Measurements from ENCODE around the gene ANKRD44. TPM values are rescaled to one million over a fixed set of nuclear protein-coding genes. Genes with fewer than 3 reads are reported as not detected.

Gene ANKRD44
- total RNA-seq, 1 experiment from 2014 or later, result 7.8 TPM

GRCh38 chr2:197124639-197125390 is 185.8 kb downstream of the ANKRD44 start:
- CTCF ChIA-PET, result no interaction called here

GRCh38 chr2:197122821-197123220 is 187.8 kb downstream of the ANKRD44 start:
- H3K4me1 ChIP-seq (ENCODE audit: control insufficient read depth, insufficient read depth, low read length), result no peaks in the 10 kb centered on the region
- intact Hi-C loops (cut with micrococcal nuclease; ENCODE audit: unreplicated experiment) (no loop called here), in situ Hi-C loops (cut with HindIII; ENCODE audit: low pct_unique_long_range_greater_than_20kb, low sequenced_read_pairs) (no loop called here)
- no peaks in the 10 kb centered on the region for H3K27me3 ChIP-seq (ENCODE audit: control insufficient read depth, insufficient read depth, low read length)
- no peak overlapping the region for H3K27ac ChIP-seq (ENCODE audit: low read length)
- TF ChIP-seq SIN3A (IDR thresholded peaks at IDR 0.05; ENCODE audit: borderline replicate concordance, insufficient read depth, low read depth, low read length), result no peak
- TF ChIP-seq, protein P1, sequence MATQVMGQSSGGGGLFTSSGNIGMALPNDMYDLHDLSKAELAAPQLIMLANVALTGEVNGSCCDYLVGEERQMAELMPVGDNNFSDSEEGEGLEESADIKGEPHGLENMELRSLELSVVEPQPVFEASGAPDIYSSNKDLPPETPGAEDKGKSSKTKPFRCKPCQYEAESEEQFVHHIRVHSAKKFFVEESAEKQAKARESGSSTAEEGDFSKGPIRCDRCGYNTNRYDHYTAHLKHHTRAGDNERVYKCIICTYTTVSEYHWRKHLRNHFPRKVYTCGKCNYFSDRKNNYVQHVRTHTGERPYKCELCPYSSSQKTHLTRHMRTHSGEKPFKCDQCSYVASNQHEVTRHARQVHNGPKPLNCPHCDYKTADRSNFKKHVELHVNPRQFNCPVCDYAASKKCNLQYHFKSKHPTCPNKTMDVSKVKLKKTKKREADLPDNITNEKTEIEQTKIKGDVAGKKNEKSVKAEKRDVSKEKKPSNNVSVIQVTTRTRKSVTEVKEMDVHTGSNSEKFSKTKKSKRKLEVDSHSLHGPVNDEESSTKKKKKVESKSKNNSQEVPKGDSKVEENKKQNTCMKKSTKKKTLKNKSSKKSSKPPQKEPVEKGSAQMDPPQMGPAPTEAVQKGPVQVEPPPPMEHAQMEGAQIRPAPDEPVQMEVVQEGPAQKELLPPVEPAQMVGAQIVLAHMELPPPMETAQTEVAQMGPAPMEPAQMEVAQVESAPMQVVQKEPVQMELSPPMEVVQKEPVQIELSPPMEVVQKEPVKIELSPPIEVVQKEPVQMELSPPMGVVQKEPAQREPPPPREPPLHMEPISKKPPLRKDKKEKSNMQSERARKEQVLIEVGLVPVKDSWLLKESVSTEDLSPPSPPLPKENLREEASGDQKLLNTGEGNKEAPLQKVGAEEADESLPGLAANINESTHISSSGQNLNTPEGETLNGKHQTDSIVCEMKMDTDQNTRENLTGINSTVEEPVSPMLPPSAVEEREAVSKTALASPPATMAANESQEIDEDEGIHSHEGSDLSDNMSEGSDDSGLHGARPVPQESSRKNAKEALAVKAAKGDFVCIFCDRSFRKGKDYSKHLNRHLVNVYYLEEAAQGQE (IDR thresholded peaks at IDR 0.05; ENCODE audit: insufficient read depth in 1 of 2, low read depth in 2 of 2, low read length in 1 of 2), result no peak
- TF ChIP-seq, protein P2, sequence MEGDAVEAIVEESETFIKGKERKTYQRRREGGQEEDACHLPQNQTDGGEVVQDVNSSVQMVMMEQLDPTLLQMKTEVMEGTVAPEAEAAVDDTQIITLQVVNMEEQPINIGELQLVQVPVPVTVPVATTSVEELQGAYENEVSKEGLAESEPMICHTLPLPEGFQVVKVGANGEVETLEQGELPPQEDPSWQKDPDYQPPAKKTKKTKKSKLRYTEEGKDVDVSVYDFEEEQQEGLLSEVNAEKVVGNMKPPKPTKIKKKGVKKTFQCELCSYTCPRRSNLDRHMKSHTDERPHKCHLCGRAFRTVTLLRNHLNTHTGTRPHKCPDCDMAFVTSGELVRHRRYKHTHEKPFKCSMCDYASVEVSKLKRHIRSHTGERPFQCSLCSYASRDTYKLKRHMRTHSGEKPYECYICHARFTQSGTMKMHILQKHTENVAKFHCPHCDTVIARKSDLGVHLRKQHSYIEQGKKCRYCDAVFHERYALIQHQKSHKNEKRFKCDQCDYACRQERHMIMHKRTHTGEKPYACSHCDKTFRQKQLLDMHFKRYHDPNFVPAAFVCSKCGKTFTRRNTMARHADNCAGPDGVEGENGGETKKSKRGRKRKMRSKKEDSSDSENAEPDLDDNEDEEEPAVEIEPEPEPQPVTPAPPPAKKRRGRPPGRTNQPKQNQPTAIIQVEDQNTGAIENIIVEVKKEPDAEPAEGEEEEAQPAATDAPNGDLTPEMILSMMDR (IDR thresholded peaks at IDR 0.05), result no peak
- TF ChIP-seq POLR2AphosphoS5 (IDR thresholded peaks at IDR 0.05; ENCODE audit: low read depth, low read length), result no peak
- no peak for TF ChIP-seq TCF7L2 (IDR thresholded peaks at IDR 0.05; ENCODE audit: low read depth, low read length)
- no peaks in the 10 kb centered on the region for H3K36me3 ChIP-seq (ENCODE audit: control insufficient read depth, insufficient read depth, low read length)
- ATAC-seq (no peak), DNase-seq (ENCODE audit: low read depth, low spot score) (no peak)
- POLR2A ChIA-PET, result no interaction called here
- no peak overlapping the region for H3K4me3 ChIP-seq (ENCODE audit: low read depth in 2 of 2, low read length in 2 of 2)
- BruUV-seq (replicated peaks), result no TSS peak
- CTCF ChIA-PET, result no interaction called here
- no peaks in the 10 kb centered on the region for H3K9me3 ChIP-seq (ENCODE audit: control insufficient read depth, insufficient read depth, low read depth, low read length)

More at GRCh38 chr2:197124639-197125390, 185.8 kb downstream of the ANKRD44 start:
- in situ Hi-C loops (cut with HindIII; ENCODE audit: low pct_unique_long_range_greater_than_20kb, low sequenced_read_pairs) (no loop called here), intact Hi-C loops (cut with micrococcal nuclease; ENCODE audit: unreplicated experiment) (loop anchor here (5.0 kb wide), 1 partner anchor 252 kb away; no protein-coding TSS in a partner anchor)
- BruUV-seq (replicated peaks), result no TSS peak
- no peaks in the 10 kb centered on the region for H3K9me3 ChIP-seq (ENCODE audit: control insufficient read depth, insufficient read depth, low read depth, low read length)
- H3K27ac ChIP-seq (ENCODE audit: low read length), result no peak overlapping the region
- DNase-seq (ENCODE audit: low read depth, low spot score), result no peak
- H3K4me1 ChIP-seq (ENCODE audit: control insufficient read depth, insufficient read depth, low read length), result no peaks in the 10 kb centered on the region
- no peaks in the 10 kb centered on the region for H3K27me3 ChIP-seq (ENCODE audit: control insufficient read depth, insufficient read depth, low read length)
- H3K4me3 ChIP-seq (ENCODE audit: low read depth in 2 of 2, low read length in 2 of 2), result no peak overlapping the region
- no peak for ATAC-seq
- H3K36me3 ChIP-seq (ENCODE audit: control insufficient read depth, insufficient read depth, low read length), result no peaks in the 10 kb centered on the region
- TF ChIP-seq, protein P1 (IDR thresholded peaks at IDR 0.05; ENCODE audit: insufficient read depth in 1 of 2, low read depth in 2 of 2, low read length in 1 of 2), result no peak
- TF ChIP-seq POLR2AphosphoS5 (IDR thresholded peaks at IDR 0.05; ENCODE audit: low read depth, low read length) (no peak), SIN3A (IDR thresholded peaks at IDR 0.05; ENCODE audit: borderline replicate concordance, insufficient read depth, low read depth, low read length) (no peak), TCF7L2 (IDR thresholded peaks at IDR 0.05; ENCODE audit: low read depth, low read length) (no peak)
- TF ChIP-seq, protein P2 (IDR thresholded peaks at IDR 0.05), result no peak
- POLR2A ChIA-PET, result no interaction called here
